ENCODE measurements around the gene TUBB4A.

The TUBB4A gene

DNA sequence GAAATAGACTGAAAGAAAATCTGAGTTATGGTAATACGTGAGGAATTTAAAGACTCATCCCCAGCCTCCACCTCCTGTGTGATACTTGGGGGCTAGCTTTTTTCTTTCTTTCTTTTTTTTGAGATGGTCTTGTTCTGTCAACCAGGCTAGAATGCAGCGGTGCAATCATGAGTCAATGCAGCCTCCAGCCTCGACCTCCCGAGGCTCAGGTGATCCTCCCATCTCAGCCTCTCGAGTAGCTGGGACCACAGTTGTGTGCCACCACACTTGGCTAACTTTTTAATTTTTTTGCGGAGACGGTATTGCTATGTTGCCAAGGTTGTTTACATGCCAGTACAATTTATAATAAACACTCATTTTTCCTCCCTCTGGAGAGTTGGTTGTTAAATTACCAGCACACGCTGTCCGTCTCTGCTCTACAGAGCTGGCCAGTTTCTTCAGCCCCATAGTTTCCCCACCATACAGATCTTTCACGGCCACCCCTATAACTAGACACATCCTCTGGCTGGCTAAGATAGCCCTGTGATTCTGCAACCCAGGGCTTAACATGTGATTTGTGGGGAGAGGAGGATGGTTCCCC, 33.5 kb upstream of the TUBB4A start:
- TF ChIP-seq, protein P1, sequence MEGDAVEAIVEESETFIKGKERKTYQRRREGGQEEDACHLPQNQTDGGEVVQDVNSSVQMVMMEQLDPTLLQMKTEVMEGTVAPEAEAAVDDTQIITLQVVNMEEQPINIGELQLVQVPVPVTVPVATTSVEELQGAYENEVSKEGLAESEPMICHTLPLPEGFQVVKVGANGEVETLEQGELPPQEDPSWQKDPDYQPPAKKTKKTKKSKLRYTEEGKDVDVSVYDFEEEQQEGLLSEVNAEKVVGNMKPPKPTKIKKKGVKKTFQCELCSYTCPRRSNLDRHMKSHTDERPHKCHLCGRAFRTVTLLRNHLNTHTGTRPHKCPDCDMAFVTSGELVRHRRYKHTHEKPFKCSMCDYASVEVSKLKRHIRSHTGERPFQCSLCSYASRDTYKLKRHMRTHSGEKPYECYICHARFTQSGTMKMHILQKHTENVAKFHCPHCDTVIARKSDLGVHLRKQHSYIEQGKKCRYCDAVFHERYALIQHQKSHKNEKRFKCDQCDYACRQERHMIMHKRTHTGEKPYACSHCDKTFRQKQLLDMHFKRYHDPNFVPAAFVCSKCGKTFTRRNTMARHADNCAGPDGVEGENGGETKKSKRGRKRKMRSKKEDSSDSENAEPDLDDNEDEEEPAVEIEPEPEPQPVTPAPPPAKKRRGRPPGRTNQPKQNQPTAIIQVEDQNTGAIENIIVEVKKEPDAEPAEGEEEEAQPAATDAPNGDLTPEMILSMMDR (IDR thresholded peaks at IDR 0.05; ENCODE audit: unreplicated experiment in 3 of 3) = no peak
- no peaks in the 10 kb centered on the region for H3K36me3 Mint-ChIP-seq (ENCODE audit: low read depth)
- H3K9me3 Mint-ChIP-seq = peaks cover 14% of the 10 kb centered on the region
- no peak overlapping the region for H3K4me3 Mint-ChIP-seq
- peaks cover 79% of the 10 kb centered on the region for H3K27me3 Mint-ChIP-seq (ENCODE audit: low read depth)
- no peak overlapping the region for H3K27ac Mint-ChIP-seq
- peaks cover 12% of the 10 kb centered on the region for H3K4me1 Mint-ChIP-seq

DNA sequence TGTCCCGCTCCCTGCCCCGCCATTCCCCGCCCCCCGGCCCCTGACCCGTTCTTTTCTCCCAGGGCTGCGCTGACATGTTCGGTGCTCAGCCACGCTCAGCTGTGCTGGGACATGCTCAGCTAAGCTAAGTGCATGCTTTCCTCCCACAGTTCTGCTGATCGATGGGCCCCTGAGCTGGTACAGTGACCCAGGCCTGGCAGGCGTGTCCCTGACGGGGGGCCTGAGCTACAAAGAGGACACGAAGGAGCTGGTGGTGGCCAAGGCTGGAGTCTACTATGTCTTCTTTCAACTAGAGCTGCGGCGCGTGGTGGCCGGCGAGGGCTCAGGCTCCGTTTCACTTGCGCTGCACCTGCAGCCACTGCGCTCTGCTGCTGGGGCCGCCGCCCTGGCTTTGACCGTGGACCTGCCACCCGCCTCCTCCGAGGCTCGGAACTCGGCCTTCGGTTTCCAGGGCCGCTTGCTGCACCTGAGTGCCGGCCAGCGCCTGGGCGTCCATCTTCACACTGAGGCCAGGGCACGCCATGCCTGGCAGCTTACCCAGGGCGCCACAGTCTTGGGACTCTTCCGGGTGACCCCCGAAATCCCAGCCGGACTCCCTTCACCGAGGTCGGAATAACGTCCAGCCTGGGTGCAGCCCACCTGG, 32.5 kb upstream of the TUBB4A start:
- Mint-ChIP-seq H3K9me3 (peaks cover 14% of the 10 kb centered on the region), H3K27me3 (ENCODE audit: low read depth) (peaks cover 86% of the 10 kb centered on the region), H3K4me3 (peak overlapping the region; percentile 58 to 74 (median 69)), H3K36me3 (ENCODE audit: low read depth) (no peaks in the 10 kb centered on the region), H3K4me1 (peaks cover 23% of the 10 kb centered on the region), H3K27ac (no peak overlapping the region)
- TF ChIP-seq, protein P1 (IDR thresholded peaks at IDR 0.05; ENCODE audit: unreplicated experiment in 3 of 3) = no peak

DNA sequence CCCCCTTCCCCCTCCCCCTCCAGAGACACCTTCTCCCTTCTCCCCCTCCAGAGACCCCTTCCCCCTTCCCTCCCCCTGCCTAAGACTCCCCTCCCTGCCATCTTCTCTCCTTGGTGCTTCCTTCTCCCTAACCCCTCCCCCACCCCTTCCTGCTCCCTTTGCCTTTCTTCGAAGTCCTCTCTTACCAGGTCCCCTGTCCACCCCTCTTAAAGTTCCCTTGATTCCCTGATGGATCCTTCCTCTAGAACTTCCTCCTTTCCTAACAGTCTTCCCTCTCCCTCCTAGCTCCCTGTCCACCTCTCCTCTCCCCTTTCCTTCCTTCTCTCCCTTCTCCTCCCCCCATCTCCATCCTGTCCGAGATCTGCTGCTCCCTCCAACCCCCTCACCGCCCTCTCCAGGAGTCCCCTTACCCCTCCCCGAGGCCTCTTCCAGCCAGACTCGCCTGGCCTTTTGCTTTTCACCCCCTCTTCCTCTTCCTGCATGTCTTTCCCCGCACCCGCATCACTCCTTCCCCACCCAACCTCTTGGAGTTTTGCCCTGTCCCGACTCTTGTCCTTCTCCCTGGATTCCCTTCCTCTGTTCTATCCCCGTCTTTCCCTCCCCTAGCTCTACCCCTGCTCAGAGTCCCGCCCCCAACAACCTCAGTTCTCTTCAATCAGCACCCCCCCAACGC, 31.8 kb upstream of the TUBB4A start:
- Mint-ChIP-seq H3K4me3 (peak overlapping the region in 2 of 3 experiments; percentile 66 to 73), H3K27me3 (ENCODE audit: low read depth) (peaks cover 87% of the 10 kb centered on the region), H3K27ac (no peak overlapping the region), H3K36me3 (ENCODE audit: low read depth) (no peaks in the 10 kb centered on the region), H3K9me3 (peaks cover 14% of the 10 kb centered on the region), H3K4me1 (peaks cover 28% of the 10 kb centered on the region)
- TF ChIP-seq, protein P1 (IDR thresholded peaks at IDR 0.05; ENCODE audit: unreplicated experiment in 3 of 3) = no peak

GRCh38 chr19:6533000-6533328, 30.9 kb upstream of the TUBB4A start:
- peak overlapping the region; percentile 15 to 72 (median 69) for H3K4me3 Mint-ChIP-seq
- TF ChIP-seq, protein P1 (IDR thresholded peaks at IDR 0.05; ENCODE audit: unreplicated experiment in 3 of 3) = no peak
- H3K9me3 Mint-ChIP-seq = peaks cover 14% of the 10 kb centered on the region
- H3K27ac Mint-ChIP-seq = no peak overlapping the region
- H3K36me3 Mint-ChIP-seq (ENCODE audit: low read depth) = no peaks in the 10 kb centered on the region
- H3K27me3 Mint-ChIP-seq (ENCODE audit: low read depth) = peaks cover 82% of the 10 kb centered on the region
- H3K4me1 Mint-ChIP-seq = peaks cover 28% of the 10 kb centered on the region

DNA sequence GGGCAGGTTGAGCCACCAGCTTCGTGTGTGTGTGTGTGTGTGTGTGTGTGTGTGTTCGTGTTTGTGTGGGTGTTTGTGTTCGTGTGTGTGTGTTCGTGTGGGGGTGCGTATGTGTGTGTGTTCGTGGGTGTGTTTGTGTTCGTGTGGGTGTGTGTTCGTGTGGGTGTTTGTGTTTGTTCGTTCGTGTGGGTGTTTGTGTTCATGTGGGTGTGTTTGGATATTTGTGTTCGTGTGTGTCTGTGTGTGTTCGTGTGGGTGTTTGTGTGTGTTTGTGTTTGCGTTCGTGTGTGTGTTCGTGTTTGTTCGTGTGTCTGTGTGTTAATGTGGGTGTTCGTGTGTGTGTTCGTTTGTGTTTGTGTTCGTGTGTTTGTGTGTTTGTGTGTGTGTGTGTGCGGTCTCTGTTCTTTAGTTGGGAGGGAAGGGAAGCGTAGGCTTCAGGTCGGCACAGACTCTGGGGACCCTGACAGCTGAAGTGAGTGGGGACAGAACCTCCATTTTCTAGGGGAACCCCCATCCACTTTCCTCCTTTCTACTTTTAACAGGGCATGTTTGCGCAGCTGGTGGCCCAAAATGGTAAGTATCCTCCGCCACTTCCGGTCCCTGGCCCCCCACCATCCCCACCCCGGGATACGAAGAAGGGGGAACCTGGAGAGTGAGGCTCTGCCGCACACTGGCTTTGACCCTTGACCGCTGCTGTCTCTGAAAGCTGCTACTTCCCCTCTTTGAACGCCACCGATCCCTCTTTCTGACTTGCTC, 30.3 kb upstream of the TUBB4A start:
- Mint-ChIP-seq H3K27ac (no peak overlapping the region), H3K4me3 (peak overlapping the region; percentile 57 to 72 (median 69)), H3K9me3 (peaks cover 14% of the 10 kb centered on the region), H3K27me3 (ENCODE audit: low read depth) (peaks cover 85% of the 10 kb centered on the region), H3K36me3 (ENCODE audit: low read depth) (no peaks in the 10 kb centered on the region), H3K4me1 (peaks cover 28% of the 10 kb centered on the region)
- TF ChIP-seq, protein P1 (IDR thresholded peaks at IDR 0.05; ENCODE audit: unreplicated experiment in 3 of 3) = no peak
